H9 (cell line): ENCODE measurements around the gene GRM1. TPM values are rescaled to one million over a fixed set of nuclear protein-coding genes. Genes with fewer than 3 reads are reported as not detected.

ENCODE experiments used
- DNase-seq: peaks from one replicate; pipeline ENCODE4 v3.0.0-alpha.2; 2017
- H2AFZ ChIP-seq: one replicate; pipeline ENCODE4 v1.6.1; 2013; ENCODE audit warnings: mild to moderate bottlenecking, low read length, control low read depth, moderate library complexity
- H2AK5ac ChIP-seq: 2 replicates; pipeline ENCODE4 v1.6.1; 2013; ENCODE audit warnings: low read length, control low read depth, mixed read lengths; ENCODE audit not compliant: insufficient read length
- H2BK120ac ChIP-seq: one replicate; pipeline ENCODE4 v1.6.1; 2013; ENCODE audit warnings: low read depth, mild to moderate bottlenecking, low read length, control low read depth, inconsistent platforms; ENCODE audit not compliant: poor library complexity, severe bottlenecking
- H2BK12ac ChIP-seq: 2 replicates; pipeline ENCODE4 v1.6.1; 2013; ENCODE audit warnings: low read length, control low read depth, mixed read lengths, low read depth; ENCODE audit not compliant: insufficient read length
- H2BK15ac ChIP-seq: 2 replicates; pipeline ENCODE4 v1.6.1; 2013; ENCODE audit warnings: low read depth, low read length, control low read depth
- H2BK20ac ChIP-seq: one replicate; pipeline ENCODE4 v1.6.1; 2013; ENCODE audit warnings: low read depth, mild to moderate bottlenecking, low read length, control low read depth, inconsistent platforms; ENCODE audit not compliant: poor library complexity, severe bottlenecking
- H2BK5ac ChIP-seq: 2 replicates; pipeline ENCODE4 v1.6.1; 2013; ENCODE audit warnings: low read length, control low read depth, mixed read lengths; ENCODE audit not compliant: insufficient read length
- H3K14ac ChIP-seq: 2 replicates; pipeline ENCODE4 v1.6.1; 2013; ENCODE audit warnings: low read length, control low read depth; ENCODE audit not compliant: insufficient read depth
- H3K18ac ChIP-seq: 2 replicates; pipeline ENCODE4 v1.6.1; 2013; ENCODE audit warnings: low read depth, mild to moderate bottlenecking, mixed read lengths, low read length, control low read depth; ENCODE audit not compliant: insufficient read length
- H3K23ac ChIP-seq: 2 replicates; pipeline ENCODE4 v1.6.1; 2013; ENCODE audit warnings: low read length, control low read depth, mixed read lengths, low read depth; ENCODE audit not compliant: insufficient read length
- H3K23me2 ChIP-seq: 2 replicates; pipeline ENCODE4 v1.6.1; 2013; ENCODE audit warnings: low read depth, mild to moderate bottlenecking, mixed read lengths, low read length, control low read depth; ENCODE audit not compliant: insufficient read length, poor library complexity, severe bottlenecking
- H3K27ac ChIP-seq: 2 replicates; pipeline ENCODE4 v1.5.1; 2013; ENCODE audit warnings: low read length, control low read depth, mixed read lengths, low read depth; ENCODE audit not compliant: insufficient read length
- H3K27me3 ChIP-seq: 2 replicates; pipeline ENCODE4 v1.6.1; 2013; ENCODE audit warnings: low read length, control low read depth, inconsistent platforms; ENCODE audit not compliant: insufficient read depth
- H3K4ac ChIP-seq: 2 replicates; pipeline ENCODE4 v1.6.1; 2013; ENCODE audit warnings: low read depth, mild to moderate bottlenecking, control low read depth, inconsistent platforms, low read length, moderate library complexity
- H3K4me1 ChIP-seq: 2 replicates; pipeline ENCODE4 v1.6.1; 2013; ENCODE audit warnings: low read length, control low read depth, inconsistent platforms; ENCODE audit not compliant: insufficient read depth
- H3K4me2 ChIP-seq: 2 replicates; pipeline ENCODE4 v1.6.1; 2013; ENCODE audit warnings: low read length, control low read depth, mixed read lengths; ENCODE audit not compliant: insufficient read length, insufficient read depth
- H3K56ac ChIP-seq: 2 replicates; pipeline ENCODE4 v1.6.1; 2013; ENCODE audit warnings: low read depth, mild to moderate bottlenecking, mixed read lengths, low read length, control low read depth; ENCODE audit not compliant: insufficient read length
- H3K79me1 ChIP-seq: 2 replicates; pipeline ENCODE4 v1.6.1; 2013; ENCODE audit warnings: low read depth, mild to moderate bottlenecking, moderate library complexity, low read length, control low read depth, inconsistent platforms; ENCODE audit not compliant: insufficient read depth, poor library complexity, severe bottlenecking
- H3K79me2 ChIP-seq: 2 replicates; pipeline ENCODE4 v1.6.1; 2013; ENCODE audit warnings: low read length, control low read depth, inconsistent platforms; ENCODE audit not compliant: insufficient read depth
- H3K9ac ChIP-seq: 2 replicates; pipeline ENCODE4 v1.6.1; 2013; ENCODE audit warnings: low read length, control low read depth, mixed read lengths; ENCODE audit not compliant: insufficient read length; ENCODE audit errors: extremely low read depth
- H3K9me3 ChIP-seq: one replicate; pipeline ENCODE4 v1.6.1; 2013; ENCODE audit warnings: low read depth, low read length, inconsistent platforms; ENCODE audit not compliant: control insufficient read depth
- H3T11ph ChIP-seq: one replicate; pipeline ENCODE4 v1.6.1; 2013; ENCODE audit warnings: mild to moderate bottlenecking, low read length, control low read depth, inconsistent platforms
- H4K20me1 ChIP-seq: one replicate; pipeline ENCODE4 v1.6.1; 2013; ENCODE audit not compliant: control insufficient read depth, insufficient read length, insufficient read depth
- H4K5ac ChIP-seq: 2 replicates; pipeline ENCODE4 v1.6.1; 2013; ENCODE audit warnings: low read depth, mild to moderate bottlenecking, mixed read lengths, low read length, control low read depth; ENCODE audit not compliant: insufficient read length
- H4K8ac ChIP-seq: replicated peaks from 2 replicates; pipeline ENCODE4 v1.6.1; 2013; ENCODE audit warnings: low read length, control low read depth, mixed read lengths, low read depth; ENCODE audit not compliant: insufficient read length
- H4K91ac ChIP-seq: 2 replicates; pipeline ENCODE4 v1.6.1; 2013; ENCODE audit warnings: low read depth, mild to moderate bottlenecking, moderate library complexity, mixed read lengths, low read length, control low read depth; ENCODE audit not compliant: insufficient read length
- H3K27ac Mint-ChIP-seq, 3 experiments: 2 replicates in 2 of 3; 3 replicates in 1 of 3; pipeline ENCODE4 v1.8.0; 2020 to 2021; ENCODE audit warnings: mixed read lengths in 3 of 3, mild to moderate bottlenecking in 1 of 3, moderate library complexity in 1 of 3
- H3K27me3 Mint-ChIP-seq: 2 replicates; pipeline ENCODE4 v1.8.0; 2021; ENCODE audit warnings: low read depth, mild to moderate bottlenecking, moderate library complexity, mixed read lengths
- H3K36me3 Mint-ChIP-seq, 3 experiments: 2 replicates in 2 of 3; 3 replicates in 1 of 3; pipeline ENCODE4 v1.8.0; 2020 to 2021; ENCODE audit warnings: low read depth in 3 of 3, mixed read lengths in 3 of 3; ENCODE audit not compliant: insufficient read depth in 1 of 3
- H3K4me1 Mint-ChIP-seq, 2 experiments: 2 replicates each; pipeline ENCODE4 v1.8.0; 2020; ENCODE audit warnings: mixed read lengths in 2 of 2
- H3K4me3 Mint-ChIP-seq, 2 experiments: 2 replicates in 1 of 2; 3 replicates in 1 of 2; pipeline ENCODE4 v1.8.0; 2020 to 2021; ENCODE audit warnings: mild to moderate bottlenecking in 2 of 2, mixed read lengths in 2 of 2, moderate library complexity in 1 of 2
- H3K9me3 Mint-ChIP-seq, 2 experiments: 2 replicates in 1 of 2; 3 replicates in 1 of 2; pipeline ENCODE4 v1.8.0; 2020; ENCODE audit warnings: mild to moderate bottlenecking in 2 of 2, mixed read lengths in 2 of 2, moderate library complexity in 1 of 2
- WGBS: extraction: QIAGEN DNeasy Blood & Tissue Kit; methylation state at CpG from one replicate; pipeline ENCODE4 v1.1.7; 2013; ENCODE audit warnings: missing lambda C conversion rate, low lambda C conversion rate, mixed read lengths; ENCODE audit not compliant: insufficient read length; ENCODE audit errors: extremely low coverage; 5-methylcytosine and 5-hydroxymethylcytosine counted together
- total RNA-seq: library from RNA; stranded (reverse); gene quantifications from 2 replicates; pipeline ENCODE4 v1.2.1, GENCODE V29; 2021
- TF ChIP-seq, protein P1 (sequence below): fragments of 200-600 bp; sonication (generic); conservative IDR thresholded peaks from 3 replicates; pipeline ENCODE4 v1.8.0; 2021; ENCODE audit warnings: antibody characterized with exemption, mild to moderate bottlenecking

GRM1 gene
- total RNA-seq, 1 experiment from 2014 or later = 0.39 TPM

DNA sequence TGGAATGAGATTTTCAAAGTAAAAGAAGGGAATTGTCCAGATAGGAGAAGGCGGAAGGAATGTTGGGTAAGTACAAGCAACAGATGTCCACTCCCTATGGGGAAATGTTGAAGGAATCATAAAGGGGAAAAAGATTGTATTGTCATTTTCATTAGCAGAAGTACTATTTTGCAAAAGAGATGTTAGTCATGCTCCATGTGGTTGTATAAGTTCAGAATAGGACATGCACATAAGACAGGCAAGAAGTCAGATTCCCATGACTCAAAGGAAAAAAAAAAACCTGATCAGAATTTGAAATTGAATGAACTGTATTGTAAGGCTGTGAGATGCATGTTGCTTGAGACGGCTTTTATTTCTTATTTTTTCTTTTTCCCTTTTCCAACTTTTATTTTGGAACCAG, 36.8 kb downstream of the GRM1 start:
- no peak overlapping the region for H3K56ac ChIP-seq
- H3K79me2 ChIP-seq = no peaks in the 10 kb centered on the region
- no peak overlapping the region for H3K14ac ChIP-seq
- H2BK120ac ChIP-seq = no peak overlapping the region
- H3K4ac ChIP-seq = no peak overlapping the region
- no peak overlapping the region for H3K9ac ChIP-seq
- no CpG with 5 or more reads among the region's 2 CpGs for WGBS
- no peak overlapping the region for H2BK12ac ChIP-seq
- no peaks in the 10 kb centered on the region for H4K20me1 ChIP-seq
- Mint-ChIP-seq H3K4me1 (peaks cover 10 to 14% of the 10 kb centered on the region in 2 experiments), H3K27me3 (no peaks in the 10 kb centered on the region), H3K9me3 (peaks cover 0 to 3% of the 10 kb centered on the region in 2 experiments; a peak in 2 of 5 replicates), H3K4me3 (no peak overlapping the region), H3K36me3 (no peaks in the 10 kb centered on the region), H3K27ac (peak overlapping the region in 1 of 3 experiments; percentile 4; a peak in 1 of 7 replicates)
- H4K5ac ChIP-seq = no peak overlapping the region
- H3K79me1 ChIP-seq = no peaks in the 10 kb centered on the region
- H3K23ac ChIP-seq = no peak overlapping the region
- no peak overlapping the region for H2BK20ac ChIP-seq
- H2AFZ ChIP-seq = no peak overlapping the region
- no peak overlapping the region; the same call in 1 of the 2 replicates for H2BK15ac ChIP-seq
- H3K4me1 ChIP-seq = no peaks in the 10 kb centered on the region; the same call in 1 of the 2 replicates
- peak overlapping the region; percentile 67 for H4K8ac ChIP-seq
- no peaks in the 10 kb centered on the region for H3K27me3 ChIP-seq
- no peak for DNase-seq
- H3K18ac ChIP-seq = no peak overlapping the region
- TF ChIP-seq, protein P1, sequence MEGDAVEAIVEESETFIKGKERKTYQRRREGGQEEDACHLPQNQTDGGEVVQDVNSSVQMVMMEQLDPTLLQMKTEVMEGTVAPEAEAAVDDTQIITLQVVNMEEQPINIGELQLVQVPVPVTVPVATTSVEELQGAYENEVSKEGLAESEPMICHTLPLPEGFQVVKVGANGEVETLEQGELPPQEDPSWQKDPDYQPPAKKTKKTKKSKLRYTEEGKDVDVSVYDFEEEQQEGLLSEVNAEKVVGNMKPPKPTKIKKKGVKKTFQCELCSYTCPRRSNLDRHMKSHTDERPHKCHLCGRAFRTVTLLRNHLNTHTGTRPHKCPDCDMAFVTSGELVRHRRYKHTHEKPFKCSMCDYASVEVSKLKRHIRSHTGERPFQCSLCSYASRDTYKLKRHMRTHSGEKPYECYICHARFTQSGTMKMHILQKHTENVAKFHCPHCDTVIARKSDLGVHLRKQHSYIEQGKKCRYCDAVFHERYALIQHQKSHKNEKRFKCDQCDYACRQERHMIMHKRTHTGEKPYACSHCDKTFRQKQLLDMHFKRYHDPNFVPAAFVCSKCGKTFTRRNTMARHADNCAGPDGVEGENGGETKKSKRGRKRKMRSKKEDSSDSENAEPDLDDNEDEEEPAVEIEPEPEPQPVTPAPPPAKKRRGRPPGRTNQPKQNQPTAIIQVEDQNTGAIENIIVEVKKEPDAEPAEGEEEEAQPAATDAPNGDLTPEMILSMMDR = no peak
- no peaks in the 10 kb centered on the region for H3K9me3 ChIP-seq
- H4K91ac ChIP-seq = no peak overlapping the region
- H3K27ac ChIP-seq = no peak overlapping the region
- no peak overlapping the region for H2AK5ac ChIP-seq
- H2BK5ac ChIP-seq = no peak overlapping the region
- no peaks in the 10 kb centered on the region for H3K23me2 ChIP-seq
- H3T11ph ChIP-seq = no peak overlapping the region
- no peak overlapping the region for H3K4me2 ChIP-seq
